GM13976 (cell line): Measurements from ENCODE around the gene TARBP1.
A peak's percentile ranks its signal among the peaks of the same experiment; 100 is the strongest.

Source experiments
- DNase-seq: peaks from one replicate; pipeline ENCODE4 v3.0.0; 2012; ENCODE audit warnings: low spot score
- in situ Hi-C: fragments of 300-500 bp; cut with MboI; formaldehyde crosslinking; loops from one replicate; pipeline ENCODE4 v1.12.0; 2022; ENCODE audit warnings: low sequenced_read_pairs, mixed read lengths, inconsistent platforms; ENCODE audit not compliant: unreplicated experiment
- TF ChIP-seq, protein P1 (sequence below): IDR thresholded peaks from 2 replicates; pipeline ENCODE4 v1.5.1; 2012; ENCODE audit warnings: borderline replicate concordance, mild to moderate bottlenecking; ENCODE audit not compliant: insufficient read depth; ENCODE audit errors: extremely low read depth, missing control alignments, control extremely low read depth

The TARBP1 gene

DNA sequence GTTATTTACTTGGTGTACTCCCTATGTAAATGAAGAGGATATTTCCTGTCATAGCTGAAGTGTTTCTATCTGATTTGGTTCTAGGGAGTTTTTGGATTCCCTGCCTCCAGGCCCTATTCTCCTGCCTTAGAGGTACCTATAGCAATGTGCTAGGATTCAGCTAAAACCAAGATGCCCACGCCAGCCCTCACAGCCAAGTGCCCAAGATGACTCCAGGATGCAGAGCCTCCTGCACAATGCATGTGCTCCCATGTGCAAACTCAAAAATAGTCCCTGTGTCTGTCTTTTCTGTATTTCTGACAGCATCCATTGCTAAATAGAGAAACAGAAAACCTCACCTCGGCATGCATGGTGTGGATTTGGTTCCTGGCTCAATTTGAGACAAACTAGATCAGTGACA lies 887 bp upstream of the TARBP1 start:
- TF ChIP-seq, protein P1, sequence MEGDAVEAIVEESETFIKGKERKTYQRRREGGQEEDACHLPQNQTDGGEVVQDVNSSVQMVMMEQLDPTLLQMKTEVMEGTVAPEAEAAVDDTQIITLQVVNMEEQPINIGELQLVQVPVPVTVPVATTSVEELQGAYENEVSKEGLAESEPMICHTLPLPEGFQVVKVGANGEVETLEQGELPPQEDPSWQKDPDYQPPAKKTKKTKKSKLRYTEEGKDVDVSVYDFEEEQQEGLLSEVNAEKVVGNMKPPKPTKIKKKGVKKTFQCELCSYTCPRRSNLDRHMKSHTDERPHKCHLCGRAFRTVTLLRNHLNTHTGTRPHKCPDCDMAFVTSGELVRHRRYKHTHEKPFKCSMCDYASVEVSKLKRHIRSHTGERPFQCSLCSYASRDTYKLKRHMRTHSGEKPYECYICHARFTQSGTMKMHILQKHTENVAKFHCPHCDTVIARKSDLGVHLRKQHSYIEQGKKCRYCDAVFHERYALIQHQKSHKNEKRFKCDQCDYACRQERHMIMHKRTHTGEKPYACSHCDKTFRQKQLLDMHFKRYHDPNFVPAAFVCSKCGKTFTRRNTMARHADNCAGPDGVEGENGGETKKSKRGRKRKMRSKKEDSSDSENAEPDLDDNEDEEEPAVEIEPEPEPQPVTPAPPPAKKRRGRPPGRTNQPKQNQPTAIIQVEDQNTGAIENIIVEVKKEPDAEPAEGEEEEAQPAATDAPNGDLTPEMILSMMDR, result no peak
- in situ Hi-C loops, result loop anchor here (25.0 kb wide), 2 partner anchors 257 to 932 kb away; no protein-coding TSS in a partner anchor
- no peak for DNase-seq

DNA sequence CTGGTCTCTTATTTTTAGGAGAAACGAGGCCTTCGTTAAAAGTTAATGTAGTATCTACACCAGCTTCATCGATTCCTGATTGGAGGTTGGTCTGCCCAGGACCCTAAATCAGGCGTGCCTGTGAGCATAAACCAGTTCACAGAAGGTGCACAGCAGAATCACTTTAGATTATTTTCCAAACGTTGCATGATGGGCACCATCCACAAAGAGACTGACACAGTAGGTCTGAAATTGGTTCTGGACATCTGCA lies 256 bp upstream of the TARBP1 start:
- in situ Hi-C loops, result loop anchor here (25.0 kb wide), 2 partner anchors 258 to 933 kb away; no protein-coding TSS in a partner anchor
- no peak for DNase-seq
- TF ChIP-seq, protein P1, result no peak

DNA sequence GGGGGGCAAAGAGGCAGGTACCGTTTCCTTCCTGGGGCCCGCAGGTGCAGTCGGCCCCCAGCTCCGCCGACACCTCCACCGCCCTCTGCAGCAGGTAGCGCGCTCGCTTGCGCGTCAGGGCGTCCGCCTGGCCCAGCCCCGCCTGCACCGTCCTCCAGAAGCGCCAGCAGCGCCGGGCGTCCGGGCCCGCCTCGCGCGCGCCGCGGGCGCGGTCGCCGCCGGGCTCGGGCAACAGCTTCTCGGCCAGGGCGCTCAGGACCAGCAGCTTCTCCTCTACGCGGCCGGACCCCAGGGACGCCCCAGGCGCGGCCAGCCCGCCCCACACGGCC lies 863 bp downstream of the TARBP1 start:
- peak; percentile 80 for DNase-seq
- in situ Hi-C loops, result loop anchor here (25.0 kb wide), 2 partner anchors 259 to 934 kb away; no protein-coding TSS in a partner anchor
- TF ChIP-seq, protein P1, result no peak

DNA sequence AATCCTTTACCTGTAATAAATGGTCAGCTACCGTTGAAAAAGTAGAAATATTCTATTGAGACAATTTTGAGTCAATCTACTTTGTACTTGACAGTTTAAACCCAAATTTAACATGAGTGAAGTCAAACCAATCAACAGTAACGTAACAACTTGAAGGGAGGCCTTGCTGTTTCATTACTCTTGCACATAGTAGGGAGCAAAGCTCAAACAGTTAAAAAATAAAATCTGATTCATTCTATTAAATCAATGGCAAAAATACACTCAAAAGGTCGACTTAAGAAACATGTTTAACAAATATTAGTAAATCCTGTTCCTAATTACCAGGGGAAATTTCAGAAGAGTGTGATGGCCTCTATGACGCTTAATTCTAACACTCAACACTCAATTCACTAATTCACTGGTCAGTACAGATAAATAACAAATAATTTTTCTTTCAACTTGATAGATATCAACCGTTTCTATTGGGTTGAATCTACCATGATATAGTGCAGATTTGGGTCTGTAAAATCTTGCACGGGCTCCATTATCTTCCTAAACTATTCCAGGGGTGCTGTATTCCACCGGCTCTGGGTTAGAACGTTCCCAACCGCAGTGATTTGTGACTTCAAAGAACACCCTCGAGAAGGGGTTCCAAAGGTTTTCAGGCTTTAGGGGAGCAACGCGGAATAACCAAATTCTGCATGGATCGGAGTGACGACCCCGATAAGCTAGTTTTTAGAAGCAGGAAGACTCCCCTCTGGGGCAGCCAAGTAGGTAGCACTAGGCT lies 1.4 kb downstream of the TARBP1 start:
- in situ Hi-C loops, result loop anchor here (25.0 kb wide), 2 partner anchors 260 to 935 kb away; no protein-coding TSS in a partner anchor
- TF ChIP-seq, protein P1, result no peak
- DNase-seq, result no peak

DNA sequence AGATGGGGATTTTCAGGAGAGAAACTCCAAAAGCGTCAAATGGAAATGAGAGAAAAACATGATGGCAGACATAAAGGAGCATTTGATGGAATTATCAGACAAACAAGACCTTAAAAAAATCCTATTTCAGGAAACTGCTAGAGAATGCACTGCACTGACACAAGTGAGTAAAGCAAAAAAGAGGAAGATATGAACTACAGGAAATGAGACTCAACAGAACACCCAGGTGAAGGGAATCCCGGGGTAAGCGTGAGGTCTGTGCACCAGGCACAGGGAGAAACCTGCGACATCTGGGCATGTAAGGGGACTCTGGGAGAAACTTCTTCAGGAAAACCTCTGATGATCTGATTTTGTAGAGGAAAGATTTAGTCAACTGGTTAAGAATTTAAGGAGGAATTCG lies 2.8 kb downstream of the TARBP1 start:
- no peak for DNase-seq

DNA sequence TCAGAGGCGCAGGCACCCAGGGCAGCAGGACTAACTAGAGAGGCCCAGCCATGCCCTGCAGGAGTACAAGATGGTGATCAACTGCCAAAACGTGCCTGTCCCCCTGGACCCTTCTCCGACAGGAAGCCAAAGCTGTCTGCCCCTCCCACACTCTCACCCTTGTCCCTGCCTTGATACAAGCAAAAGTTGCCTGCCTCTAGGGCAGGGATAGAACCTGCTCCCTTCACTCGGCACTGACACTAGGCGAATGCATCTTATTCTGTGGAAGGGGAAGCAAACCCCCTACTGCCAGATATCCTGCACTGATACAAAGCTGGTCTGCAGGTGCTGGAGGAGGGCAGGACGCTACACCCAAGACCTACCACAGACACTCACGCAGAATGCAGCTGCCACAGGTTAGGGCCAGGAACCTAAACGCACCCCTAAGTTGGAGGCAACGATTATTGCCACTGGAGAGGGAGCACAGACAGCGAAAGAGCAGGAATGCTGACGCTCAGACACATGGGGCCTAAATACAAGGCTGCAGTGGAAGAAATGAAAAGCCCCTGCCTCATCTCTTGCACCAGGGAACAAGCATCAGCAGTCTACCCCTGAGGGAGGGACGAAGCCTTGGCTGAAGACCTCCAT lies 3.7 kb downstream of the TARBP1 start:
- TF ChIP-seq, protein P1, result no peak
- no peak for DNase-seq
- in situ Hi-C loops, result loop anchor here (25.0 kb wide), 2 partner anchors 262 to 937 kb away; no protein-coding TSS in a partner anchor

More for the DNA sequence above, 2.8 kb downstream of the TARBP1 start:
- TF ChIP-seq, protein P1, result no peak
- in situ Hi-C loops, result loop anchor here (25.0 kb wide), 2 partner anchors 261 to 936 kb away; no protein-coding TSS in a partner anchor
